Osteoblast (primary cell): ENCODE results near the gene DPP6. TPM values are rescaled to one million over a fixed set of nuclear protein-coding genes. Genes with fewer than 3 reads are reported as not detected.

Experiments
- DNase-seq: peaks from one replicate; pipeline ENCODE4 v3.0.0; 2011; ENCODE audit warnings: low spot score, mixed read lengths; ENCODE audit not compliant: insufficient read length; ENCODE audit errors: missing footprints
- H2AFZ ChIP-seq: 2 replicates; pipeline ENCODE4 v1.6.0; 2011; ENCODE audit warnings: mild to moderate bottlenecking, low read length
- H3K27ac ChIP-seq: 2 replicates; pipeline ENCODE4 v1.5.1; 2011; ENCODE audit warnings: mild to moderate bottlenecking, low read depth, low read length, moderate library complexity
- H3K27me3 ChIP-seq: 2 replicates; pipeline ENCODE4 v1.6.0; 2012; ENCODE audit warnings: mild to moderate bottlenecking, control low read depth, inconsistent platforms, low read length, moderate library complexity; ENCODE audit not compliant: insufficient read depth
- H3K36me3 ChIP-seq: 2 replicates; pipeline ENCODE4 v1.5.1; 2011; ENCODE audit warnings: mild to moderate bottlenecking, low read length, control low read depth, moderate library complexity; ENCODE audit not compliant: insufficient read depth
- H3K4me1 ChIP-seq: 2 replicates; pipeline ENCODE4 v1.5.1; 2011; ENCODE audit warnings: mild to moderate bottlenecking, low read length, control low read depth, moderate library complexity; ENCODE audit not compliant: insufficient read depth
- H3K4me2 ChIP-seq: 2 replicates; pipeline ENCODE4 v1.6.0; 2011; ENCODE audit warnings: mild to moderate bottlenecking, low read length; ENCODE audit not compliant: insufficient read depth
- H3K4me3 ChIP-seq: fragments of 200-600 bp; sonication (generic); 3 replicates; pipeline ENCODE4 v1.5.1; 2012; ENCODE audit warnings: mild to moderate bottlenecking, low read length, inconsistent platforms; ENCODE audit not compliant: insufficient read depth
- H3K79me2 ChIP-seq: 2 replicates; pipeline ENCODE4 v1.6.0; 2012; ENCODE audit warnings: mild to moderate bottlenecking, low read length, control low read depth, inconsistent platforms; ENCODE audit not compliant: insufficient read depth
- H3K9me3 ChIP-seq: 2 replicates; pipeline ENCODE4 v1.5.1; 2011; ENCODE audit warnings: low read depth, low read length, control low read depth
- H4K20me1 ChIP-seq: 2 replicates; pipeline ENCODE4 v1.6.0; 2012; ENCODE audit warnings: mild to moderate bottlenecking, low read length, control low read depth; ENCODE audit not compliant: insufficient read depth
- total RNA-seq: library from RNA; depleted of rRNA; stranded (reverse); fragments of >200 nt; gene quantifications from 2 replicates; pipeline ENCODE4 v1.2.3, GENCODE V29; 2012
- TF ChIP-seq, protein P1 (sequence below): IDR thresholded peaks from 2 replicates; pipeline ENCODE4 v1.5.1; 2011; ENCODE audit warnings: mild to moderate bottlenecking, low read depth, low read length, moderate library complexity; ENCODE audit errors: extremely low read depth

DPP6 gene
- total RNA-seq, 1 donor = not detected

GRCh38 chr7:154774303-154774969 lies 722.2 kb downstream of the DPP6 start:
- H3K9me3 ChIP-seq = no peaks in the 10 kb centered on the region
- H3K79me2 ChIP-seq = no peaks in the 10 kb centered on the region
- H3K27ac ChIP-seq = no peak overlapping the region
- H3K4me2 ChIP-seq = no peak overlapping the region
- H4K20me1 ChIP-seq = no peaks in the 10 kb centered on the region
- H3K4me3 ChIP-seq = no peak overlapping the region
- H2AFZ ChIP-seq = no peak overlapping the region
- TF ChIP-seq, protein P1, sequence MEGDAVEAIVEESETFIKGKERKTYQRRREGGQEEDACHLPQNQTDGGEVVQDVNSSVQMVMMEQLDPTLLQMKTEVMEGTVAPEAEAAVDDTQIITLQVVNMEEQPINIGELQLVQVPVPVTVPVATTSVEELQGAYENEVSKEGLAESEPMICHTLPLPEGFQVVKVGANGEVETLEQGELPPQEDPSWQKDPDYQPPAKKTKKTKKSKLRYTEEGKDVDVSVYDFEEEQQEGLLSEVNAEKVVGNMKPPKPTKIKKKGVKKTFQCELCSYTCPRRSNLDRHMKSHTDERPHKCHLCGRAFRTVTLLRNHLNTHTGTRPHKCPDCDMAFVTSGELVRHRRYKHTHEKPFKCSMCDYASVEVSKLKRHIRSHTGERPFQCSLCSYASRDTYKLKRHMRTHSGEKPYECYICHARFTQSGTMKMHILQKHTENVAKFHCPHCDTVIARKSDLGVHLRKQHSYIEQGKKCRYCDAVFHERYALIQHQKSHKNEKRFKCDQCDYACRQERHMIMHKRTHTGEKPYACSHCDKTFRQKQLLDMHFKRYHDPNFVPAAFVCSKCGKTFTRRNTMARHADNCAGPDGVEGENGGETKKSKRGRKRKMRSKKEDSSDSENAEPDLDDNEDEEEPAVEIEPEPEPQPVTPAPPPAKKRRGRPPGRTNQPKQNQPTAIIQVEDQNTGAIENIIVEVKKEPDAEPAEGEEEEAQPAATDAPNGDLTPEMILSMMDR = no peak
- no peaks in the 10 kb centered on the region for H3K36me3 ChIP-seq
- H3K4me1 ChIP-seq = no peaks in the 10 kb centered on the region
- no peaks in the 10 kb centered on the region for H3K27me3 ChIP-seq
- no peak for DNase-seq

DNA sequence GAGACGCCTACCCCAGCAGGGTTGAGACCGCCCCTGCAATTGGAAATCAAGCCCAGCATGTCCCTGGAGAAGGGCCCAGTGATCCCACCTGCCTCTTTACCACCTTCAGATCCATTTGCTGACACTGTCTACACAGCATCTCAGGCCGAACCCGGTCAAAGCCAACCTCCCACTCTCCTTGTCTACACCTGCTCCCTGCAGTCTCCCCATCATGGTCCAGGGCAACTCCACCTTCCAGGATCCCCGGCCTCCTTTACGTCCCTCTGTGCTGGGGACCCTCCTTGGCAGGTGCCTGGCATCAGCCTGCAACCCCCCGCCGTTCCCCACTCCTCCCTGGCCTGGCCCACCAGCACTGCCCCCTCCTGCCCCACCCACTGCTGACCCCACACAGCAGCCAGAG lies 723.5 kb downstream of the DPP6 start:
- Histone ChIP-seq H3K27me3 (no peaks in the 10 kb centered on the region), H3K4me2 (no peak overlapping the region), H3K27ac (no peak overlapping the region), H3K9me3 (no peaks in the 10 kb centered on the region), H3K4me1 (no peaks in the 10 kb centered on the region), H3K36me3 (no peaks in the 10 kb centered on the region), H3K4me3 (no peak overlapping the region), H4K20me1 (no peaks in the 10 kb centered on the region), H3K79me2 (no peaks in the 10 kb centered on the region), H2AFZ (no peak overlapping the region)
- no peak for DNase-seq
- TF ChIP-seq, protein P1 = no peak

DNA sequence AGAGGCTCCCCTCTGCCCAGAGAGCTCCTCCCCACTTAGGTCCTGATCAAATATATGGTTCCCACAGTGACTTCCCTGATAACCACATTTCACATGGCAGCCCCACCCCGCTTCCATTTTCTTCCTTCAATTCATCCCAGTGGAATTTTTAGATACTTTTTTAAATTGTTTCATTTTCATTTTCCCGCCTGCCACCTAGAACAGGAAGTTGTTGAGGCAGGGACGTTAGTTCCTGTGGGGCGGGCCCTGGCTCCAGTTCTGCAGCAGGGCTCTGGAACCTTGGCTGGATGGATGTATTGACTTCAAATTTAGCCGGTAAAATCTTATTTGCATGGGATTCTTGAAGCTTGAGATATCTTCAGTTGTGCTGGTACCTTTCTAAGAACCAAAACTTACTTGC lies 724.2 kb downstream of the DPP6 start:
- Histone ChIP-seq H3K4me1 (no peaks in the 10 kb centered on the region), H3K4me2 (no peak overlapping the region), H4K20me1 (no peaks in the 10 kb centered on the region), H3K9me3 (no peaks in the 10 kb centered on the region), H3K36me3 (no peaks in the 10 kb centered on the region), H3K4me3 (no peak overlapping the region), H3K27ac (no peak overlapping the region), H2AFZ (no peak overlapping the region), H3K79me2 (no peaks in the 10 kb centered on the region), H3K27me3 (no peaks in the 10 kb centered on the region)
- TF ChIP-seq, protein P1 = no peak
- DNase-seq = no peak

- Histone ChIP-seq H3K4me2 (no peak overlapping the region), H3K9me3 (no peaks in the 10 kb centered on the region), H3K36me3 (no peaks in the 10 kb centered on the region), H3K4me1 (no peaks in the 10 kb centered on the region), H3K4me3 (no peak overlapping the region), H4K20me1 (no peaks in the 10 kb centered on the region), H3K27ac (no peak overlapping the region), H3K79me2 (no peaks in the 10 kb centered on the region), H3K27me3 (no peaks in the 10 kb centered on the region), H2AFZ (no peak overlapping the region)
- TF ChIP-seq, protein P1 = no peak
- no peak for DNase-seq
Observed at GRCh38 chr7:154777023-154777422, 724.8 kb downstream of the DPP6 start.
